HL-60 (cell line): ENCODE results near the gene PDIA4.

Experiments
- GABPA ChIP-seq: IDR thresholded peaks from 2 replicates; pipeline ENCODE4 v1.6.1; 2012; ENCODE audit warnings: low read depth
- POLR2AphosphoS5 ChIP-seq: IDR thresholded peaks from 2 replicates; pipeline ENCODE4 v1.6.1; 2012; ENCODE audit warnings: low read depth
- SPI1 ChIP-seq: IDR thresholded peaks from 2 replicates; pipeline ENCODE4 v1.6.1; 2012; ENCODE audit warnings: low read depth, mild to moderate bottlenecking, borderline replicate concordance
- TF ChIP-seq, protein P1 (sequence below): IDR thresholded peaks from one replicate; pipeline ENCODE4 v1.5.1; 2011; ENCODE audit warnings: low read length, control low read depth, inconsistent platforms; ENCODE audit not compliant: insufficient read depth
- TF ChIP-seq, protein P2 (sequence below): IDR thresholded peaks from 2 replicates; pipeline ENCODE4 v1.6.1; 2012; ENCODE audit warnings: low read depth; ENCODE audit not compliant: insufficient replicate concordance

GRCh38 chr7:148991536-148991935, 36.8 kb downstream of the PDIA4 start:
- TF ChIP-seq, protein P1, sequence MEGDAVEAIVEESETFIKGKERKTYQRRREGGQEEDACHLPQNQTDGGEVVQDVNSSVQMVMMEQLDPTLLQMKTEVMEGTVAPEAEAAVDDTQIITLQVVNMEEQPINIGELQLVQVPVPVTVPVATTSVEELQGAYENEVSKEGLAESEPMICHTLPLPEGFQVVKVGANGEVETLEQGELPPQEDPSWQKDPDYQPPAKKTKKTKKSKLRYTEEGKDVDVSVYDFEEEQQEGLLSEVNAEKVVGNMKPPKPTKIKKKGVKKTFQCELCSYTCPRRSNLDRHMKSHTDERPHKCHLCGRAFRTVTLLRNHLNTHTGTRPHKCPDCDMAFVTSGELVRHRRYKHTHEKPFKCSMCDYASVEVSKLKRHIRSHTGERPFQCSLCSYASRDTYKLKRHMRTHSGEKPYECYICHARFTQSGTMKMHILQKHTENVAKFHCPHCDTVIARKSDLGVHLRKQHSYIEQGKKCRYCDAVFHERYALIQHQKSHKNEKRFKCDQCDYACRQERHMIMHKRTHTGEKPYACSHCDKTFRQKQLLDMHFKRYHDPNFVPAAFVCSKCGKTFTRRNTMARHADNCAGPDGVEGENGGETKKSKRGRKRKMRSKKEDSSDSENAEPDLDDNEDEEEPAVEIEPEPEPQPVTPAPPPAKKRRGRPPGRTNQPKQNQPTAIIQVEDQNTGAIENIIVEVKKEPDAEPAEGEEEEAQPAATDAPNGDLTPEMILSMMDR: no peak
- TF ChIP-seq POLR2AphosphoS5 (no peak), SPI1 (no peak), GABPA (no peak)
- TF ChIP-seq, protein P2, sequence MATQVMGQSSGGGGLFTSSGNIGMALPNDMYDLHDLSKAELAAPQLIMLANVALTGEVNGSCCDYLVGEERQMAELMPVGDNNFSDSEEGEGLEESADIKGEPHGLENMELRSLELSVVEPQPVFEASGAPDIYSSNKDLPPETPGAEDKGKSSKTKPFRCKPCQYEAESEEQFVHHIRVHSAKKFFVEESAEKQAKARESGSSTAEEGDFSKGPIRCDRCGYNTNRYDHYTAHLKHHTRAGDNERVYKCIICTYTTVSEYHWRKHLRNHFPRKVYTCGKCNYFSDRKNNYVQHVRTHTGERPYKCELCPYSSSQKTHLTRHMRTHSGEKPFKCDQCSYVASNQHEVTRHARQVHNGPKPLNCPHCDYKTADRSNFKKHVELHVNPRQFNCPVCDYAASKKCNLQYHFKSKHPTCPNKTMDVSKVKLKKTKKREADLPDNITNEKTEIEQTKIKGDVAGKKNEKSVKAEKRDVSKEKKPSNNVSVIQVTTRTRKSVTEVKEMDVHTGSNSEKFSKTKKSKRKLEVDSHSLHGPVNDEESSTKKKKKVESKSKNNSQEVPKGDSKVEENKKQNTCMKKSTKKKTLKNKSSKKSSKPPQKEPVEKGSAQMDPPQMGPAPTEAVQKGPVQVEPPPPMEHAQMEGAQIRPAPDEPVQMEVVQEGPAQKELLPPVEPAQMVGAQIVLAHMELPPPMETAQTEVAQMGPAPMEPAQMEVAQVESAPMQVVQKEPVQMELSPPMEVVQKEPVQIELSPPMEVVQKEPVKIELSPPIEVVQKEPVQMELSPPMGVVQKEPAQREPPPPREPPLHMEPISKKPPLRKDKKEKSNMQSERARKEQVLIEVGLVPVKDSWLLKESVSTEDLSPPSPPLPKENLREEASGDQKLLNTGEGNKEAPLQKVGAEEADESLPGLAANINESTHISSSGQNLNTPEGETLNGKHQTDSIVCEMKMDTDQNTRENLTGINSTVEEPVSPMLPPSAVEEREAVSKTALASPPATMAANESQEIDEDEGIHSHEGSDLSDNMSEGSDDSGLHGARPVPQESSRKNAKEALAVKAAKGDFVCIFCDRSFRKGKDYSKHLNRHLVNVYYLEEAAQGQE: no peak
